HEK293 (cell line): Measurements from ENCODE around the gene BAZ2B.

ENCODE experiments used
- CTCF ChIA-PET: fragments of 350-600 bp; formaldehyde crosslinking; extraction: SDS; loops from one replicate; lab custom pipeline; 2021; ENCODE audit warnings: antibody characterized with exemption; lab: Yijun Ruan, JAX
- POLR2A ChIA-PET: fragments of 300-600 bp; formaldehyde crosslinking; extraction: SDS; loops from one replicate; lab custom pipeline; 2020; ENCODE audit warnings: antibody characterized with exemption, inconsistent platforms; lab: Yijun Ruan, JAX
- H3K27ac ChIP-seq: fragments of 200-500 bp; sonication (Bioruptor generic); 2 replicates; pipeline ENCODE4 v1.5.1; 2014; ENCODE audit warnings: low read depth, low read length, control low read depth, inconsistent platforms; ENCODE audit errors: extremely low read depth
- H3K36me3 ChIP-seq, 2 experiments: fragments of 200-500 bp in 1 of 2; sonication (Bioruptor generic) in 1 of 2; 1 replicate in 1 of 2; 2 replicates in 1 of 2; pipeline ENCODE4 v1.5.1; 2014 to 2017; ENCODE audit warnings: inconsistent platforms in 2 of 2, low read length in 2 of 2; ENCODE audit not compliant: control insufficient read depth in 2 of 2, insufficient read depth in 1 of 2
- H3K4me1 ChIP-seq: fragments of 200-500 bp; sonication (Bioruptor generic); 2 replicates; pipeline ENCODE4 v1.5.1; 2014; ENCODE audit warnings: mild to moderate bottlenecking, low read length, inconsistent platforms; ENCODE audit not compliant: control insufficient read depth, insufficient read depth
- H3K4me3 ChIP-seq: 2 replicates; pipeline ENCODE4 v1.5.1; 2011; ENCODE audit warnings: low read depth, mild to moderate bottlenecking, control low read depth, low read length, moderate library complexity
- H3K9me3 ChIP-seq: fragments of 200-500 bp; sonication (Bioruptor generic); 2 replicates; pipeline ENCODE4 v1.5.1; 2014; ENCODE audit warnings: low read depth, low read length, inconsistent platforms; ENCODE audit not compliant: control insufficient read depth, insufficient read depth
- ATF2 ChIP-seq: fragments of 450-650 bp; formaldehyde crosslinking; IDR thresholded peaks from 2 replicates; pipeline ENCODE4 v1.5.1; 2016; ENCODE audit warnings: missing biosample characterization, missing genetic modification characterization, low read depth
- GFI1B ChIP-seq: fragments of 450-650 bp; formaldehyde crosslinking; IDR thresholded peaks from 2 replicates; pipeline ENCODE4 v1.5.1; 2016; ENCODE audit warnings: missing biosample characterization, missing genetic modification characterization
- HIC1 ChIP-seq: fragments of 450-650 bp; formaldehyde crosslinking; IDR thresholded peaks from 2 replicates; pipeline ENCODE4 v1.5.1; 2016; ENCODE audit warnings: missing biosample characterization, missing genetic modification characterization
- HOXD13 ChIP-seq: sonication (generic); formaldehyde crosslinking; IDR thresholded peaks from 2 replicates; pipeline ENCODE4 v1.8.0; 2022; ENCODE audit warnings: missing genetic modification reagents, borderline replicate concordance
- IKZF3 ChIP-seq: fragments of 450-650 bp; IDR thresholded peaks from 2 replicates; pipeline ENCODE4 v1.5.0; 2018; ENCODE audit warnings: missing biosample characterization, mild to moderate bottlenecking, missing genetic modification characterization, moderate library complexity
- KLF1 ChIP-seq: fragments of 450-650 bp; formaldehyde crosslinking; IDR thresholded peaks from 2 replicates; pipeline ENCODE4 v1.5.1; 2016; ENCODE audit warnings: missing biosample characterization, missing genetic modification characterization
- PRDM4 ChIP-seq: fragments of 450-650 bp; formaldehyde crosslinking; IDR thresholded peaks from 2 replicates; pipeline ENCODE4 v1.5.1; 2017; ENCODE audit warnings: missing biosample characterization, missing genetic modification characterization
- PRDM6 ChIP-seq: fragments of 450-650 bp; formaldehyde crosslinking; IDR thresholded peaks from 2 replicates; pipeline ENCODE4 v1.5.1; 2017; ENCODE audit warnings: missing biosample characterization, missing genetic modification characterization
- RBAK ChIP-seq: fragments of 450-650 bp; formaldehyde crosslinking; IDR thresholded peaks from 2 replicates; pipeline ENCODE4 v1.5.1; 2016; ENCODE audit warnings: missing biosample characterization, missing genetic modification characterization
- WT1 ChIP-seq: fragments of 450-650 bp; formaldehyde crosslinking; IDR thresholded peaks from 2 replicates; pipeline ENCODE4 v1.5.1; 2016; ENCODE audit warnings: missing biosample characterization, missing genetic modification characterization
- YY1 ChIP-seq: fragments of 450-650 bp; formaldehyde crosslinking; IDR thresholded peaks from 2 replicates; pipeline ENCODE4 v1.5.1; 2018; ENCODE audit warnings: missing biosample characterization, missing genetic modification characterization
- ZFP41 ChIP-seq: fragments of 450-650 bp; formaldehyde crosslinking; IDR thresholded peaks from 2 replicates; pipeline ENCODE4 v1.5.1; 2016; ENCODE audit warnings: missing biosample characterization, missing genetic modification characterization, borderline replicate concordance
- ZNF114 ChIP-seq: fragments of 450-650 bp; formaldehyde crosslinking; IDR thresholded peaks from 2 replicates; pipeline ENCODE4 v1.5.0; 2017; ENCODE audit warnings: missing biosample characterization, missing genetic modification characterization
- ZNF157 ChIP-seq: fragments of 450-650 bp; formaldehyde crosslinking; IDR thresholded peaks from 2 replicates; pipeline ENCODE4 v1.5.1; 2016; ENCODE audit warnings: missing biosample characterization, missing genetic modification characterization
- ZNF211 ChIP-seq: fragments of 450-650 bp; formaldehyde crosslinking; IDR thresholded peaks from 2 replicates; pipeline ENCODE4 v1.5.1; 2016; ENCODE audit warnings: low read depth, missing biosample characterization, missing genetic modification characterization
- ZNF24 ChIP-seq: fragments of 450-650 bp; formaldehyde crosslinking; IDR thresholded peaks from 2 replicates; pipeline ENCODE4 v1.5.1; 2016; ENCODE audit warnings: missing biosample characterization, missing genetic modification characterization
- ZNF26 ChIP-seq: fragments of 450-650 bp; formaldehyde crosslinking; IDR thresholded peaks from 2 replicates; pipeline ENCODE4 v1.5.1; 2016; ENCODE audit warnings: missing biosample characterization, missing genetic modification characterization
- ZNF274 ChIP-seq, 2 experiments: fragments of 200-500 bp in 1 of 2; fragments of 450-650 bp in 1 of 2; sonication (Bioruptor generic) in 1 of 2; formaldehyde crosslinking in 1 of 2; IDR thresholded peaks; 2 replicates each; pipeline versions ENCODE4 v1.5.1 to v1.6.1; 2014 to 2016; ENCODE audit warnings: borderline replicate concordance in 1 of 2, inconsistent platforms in 1 of 2, low read length in 1 of 2, missing biosample characterization in 1 of 2, missing genetic modification characterization in 1 of 2
- ZNF292 ChIP-seq: fragments of 450-650 bp; formaldehyde crosslinking; IDR thresholded peaks from 2 replicates; pipeline ENCODE4 v1.5.1; 2016; ENCODE audit warnings: low read depth, missing biosample characterization, missing genetic modification characterization, borderline replicate concordance
- ZNF324 ChIP-seq: fragments of 450-650 bp; formaldehyde crosslinking; IDR thresholded peaks from 2 replicates; pipeline ENCODE4 v1.5.1; 2016; ENCODE audit warnings: missing biosample characterization, missing genetic modification characterization
- ZNF341 ChIP-seq: fragments of 450-650 bp; formaldehyde crosslinking; IDR thresholded peaks from 2 replicates; pipeline ENCODE4; 2016; ENCODE audit warnings: low read depth, missing biosample characterization, missing genetic modification characterization
- ZNF362 ChIP-seq: fragments of 450-650 bp; formaldehyde crosslinking; IDR thresholded peaks from 2 replicates; pipeline ENCODE4 v1.5.1; 2016; ENCODE audit warnings: missing biosample characterization, missing genetic modification characterization
- ZNF610 ChIP-seq: fragments of 450-650 bp; formaldehyde crosslinking; IDR thresholded peaks from 2 replicates; pipeline ENCODE4 v1.5.1; 2016; ENCODE audit warnings: missing biosample characterization, missing genetic modification characterization, borderline replicate concordance
- ZNF621 ChIP-seq: fragments of 450-650 bp; formaldehyde crosslinking; IDR thresholded peaks from 2 replicates; pipeline ENCODE4 v1.5.1; 2017; ENCODE audit warnings: missing biosample characterization, missing genetic modification characterization
- ZNF658 ChIP-seq: fragments of 450-650 bp; formaldehyde crosslinking; IDR thresholded peaks from 2 replicates; pipeline ENCODE4; 2016; ENCODE audit warnings: missing biosample characterization, missing genetic modification characterization
- ZNF792 ChIP-seq: fragments of 450-650 bp; formaldehyde crosslinking; IDR thresholded peaks from 2 replicates; pipeline ENCODE4 v1.5.1; 2016; ENCODE audit warnings: missing biosample characterization, missing genetic modification characterization
- ZSCAN23 ChIP-seq: fragments of 450-650 bp; formaldehyde crosslinking; IDR thresholded peaks from 2 replicates; pipeline ENCODE4 v1.5.1; 2016; ENCODE audit warnings: missing biosample characterization, missing genetic modification characterization

Gene BAZ2B

GRCh38 chr2:159614534-159615366, 1.6 kb downstream of the BAZ2B start:
- Histone ChIP-seq H3K4me3 (peak overlapping the region; percentile 93), H3K36me3 (no peaks in the 10 kb centered on the region), H3K4me1 (peaks cover 32% of the 10 kb centered on the region), H3K9me3 (no peaks in the 10 kb centered on the region), H3K27ac (peak overlapping the region; percentile 96)
- ChIA-PET CTCF (interaction anchor here (0.7 kb wide), 1 partner anchor 616 kb away, joined by 3 read pairs; no protein-coding TSS in a partner anchor), POLR2A (interaction anchor here (0.6 to 6.0 kb wide), 17 partner anchors 9 to 1490 kb away, joined by 3 to 64 read pairs (median 5); partner anchors contain the start of gene MARCHF7)
- TF ChIP-seq HOXD13 (CRISPR knock-in tag) (no peak), ZNF610 (tag by site-specific recombination) (no peak), ZNF157 (tag by site-specific recombination) (no peak), ZNF114 (tag by site-specific recombination) (no peak), ZNF26 (tag by site-specific recombination) (no peak), RBAK (tag by site-specific recombination) (no peak), ZNF274 (IDR thresholded peaks at IDR 0.05; ENCODE audit: low read length) (no peak), ZNF274 (tag by site-specific recombination; IDR thresholded peaks at IDR 0.05; ENCODE audit: borderline replicate concordance) (no peak), YY1 (peak; percentile 68), ZNF211 (tag by site-specific recombination) (no peak), ZNF341 (tag by site-specific recombination) (no peak), ZNF24 (no peak), ZNF362 (tag by site-specific recombination) (0 out of 2 replicates have a peak, but pooled peaks have one; percentile 62), ZNF621 (tag by site-specific recombination) (no peak), ZSCAN23 (tag by site-specific recombination) (no peak), ZNF658 (tag by site-specific recombination) (no peak), PRDM6 (tag by site-specific recombination) (peak; percentile 85), GFI1B (no peak), PRDM4 (peak; percentile 86), ZNF292 (no peak), ZNF792 (tag by site-specific recombination) (no peak), HIC1 (tag by site-specific recombination) (no peak), ZNF324 (tag by site-specific recombination) (no peak), ATF2 (tag by site-specific recombination) (peak; percentile 92), IKZF3 (tag by site-specific recombination) (peak; percentile 72), ZFP41 (tag by site-specific recombination) (no peak), KLF1 (tag by site-specific recombination) (no peak), WT1 (no peak)
